ENCODE measurements around the gene TNKS2.

The TNKS2 gene

GRCh38 chr10:91776266-91776665 lies 22.0 kb upstream of the TNKS2 start:
- no peak overlapping the region for H3K4me3 ChIP-seq (ENCODE audit: low read length)
- DNase-seq (ENCODE audit: low read depth): no peak
- TF ChIP-seq CTCF (conservative IDR thresholded peaks at IDR 0.05; ENCODE audit: low read depth, low read length): no peak

GRCh38 chr10:91778485-91778884 lies 19.7 kb upstream of the TNKS2 start:
- TF ChIP-seq CTCF (conservative IDR thresholded peaks at IDR 0.05; ENCODE audit: low read depth, low read length): no peak
- no peak for DNase-seq (ENCODE audit: low read depth)
- no peak overlapping the region for H3K4me3 ChIP-seq (ENCODE audit: low read length)

GRCh38 chr10:91779011-91779605 lies 19.1 kb upstream of the TNKS2 start:
- no peak overlapping the region for H3K4me3 ChIP-seq (ENCODE audit: low read length)
- DNase-seq (ENCODE audit: low read depth): no peak
- TF ChIP-seq CTCF (conservative IDR thresholded peaks at IDR 0.05; ENCODE audit: low read depth, low read length): no peak

- DNase-seq (ENCODE audit: low read depth): no peak
- TF ChIP-seq CTCF (conservative IDR thresholded peaks at IDR 0.05; ENCODE audit: low read depth, low read length): no peak
- no peak overlapping the region for H3K4me3 ChIP-seq (ENCODE audit: low read length)
These were observed 15.7 kb upstream of the TNKS2 start for GRCh38 chr10:91782539-91782938.

- no peak for TF ChIP-seq CTCF (conservative IDR thresholded peaks at IDR 0.05; ENCODE audit: low read depth, low read length)
- DNase-seq (ENCODE audit: low read depth): no peak
- H3K4me3 ChIP-seq (ENCODE audit: low read length): no peak overlapping the region
These were observed 12.4 kb upstream of the TNKS2 start for GRCh38 chr10:91785830-91786229.

GRCh38 chr10:91787258-91787657 lies 11.0 kb upstream of the TNKS2 start:
- TF ChIP-seq CTCF (conservative IDR thresholded peaks at IDR 0.05; ENCODE audit: low read depth, low read length): no peak
- no peak overlapping the region for H3K4me3 ChIP-seq (ENCODE audit: low read length)
- DNase-seq (ENCODE audit: low read depth): no peak

GRCh38 chr10:91787810-91788209 lies 10.4 kb upstream of the TNKS2 start:
- DNase-seq (ENCODE audit: low read depth): no peak
- TF ChIP-seq CTCF (conservative IDR thresholded peaks at IDR 0.05; ENCODE audit: low read depth, low read length): no peak
- H3K4me3 ChIP-seq (ENCODE audit: low read length): no peak overlapping the region

Measured in retinal pigment epithelial cell (primary cell).